IMR-90 (cell line): ENCODE results near the gene ARGFX.
"Not testable (repeated sequence)": the region's sequence is repeated elsewhere in the genome, so short reads cannot be mapped to it uniquely, and the experiment has no call there.

Source experiments
- CEBPB ChIP-seq: IDR thresholded peaks from 2 replicates; pipeline ENCODE4 v1.6.1; 2012; ENCODE audit warnings: low read depth, low read length, improper control_type of control experiment
- CHD1 ChIP-seq: IDR thresholded peaks from 2 replicates; pipeline ENCODE4 v1.6.1; 2012; ENCODE audit warnings: low read depth, low read length, improper control_type of control experiment
- CTCF ChIP-seq: conservative IDR thresholded peaks from 2 replicates; pipeline ENCODE4 v1.5.1; 2012; ENCODE audit warnings: mild to moderate bottlenecking, low read depth, low read length, improper control_type of control experiment
- FOS ChIP-seq: fragments of 150-350 bp; IDR thresholded peaks from 2 replicates; pipeline ENCODE4 v1.6.1; 2016; ENCODE audit warnings: low read depth, low read length
- MAZ ChIP-seq: IDR thresholded peaks from 2 replicates; pipeline ENCODE4 v1.6.1; 2012; ENCODE audit warnings: low read depth, mild to moderate bottlenecking, low read length, improper control_type of control experiment, moderate library complexity, borderline replicate concordance
- MXI1 ChIP-seq: IDR thresholded peaks from 2 replicates; pipeline ENCODE4 v1.6.1; 2012; ENCODE audit warnings: low read depth, mild to moderate bottlenecking, low read length, moderate library complexity, borderline replicate concordance
- RCOR1 ChIP-seq: IDR thresholded peaks from 2 replicates; pipeline ENCODE4 v1.6.1; 2012; ENCODE audit warnings: mild to moderate bottlenecking, low read length, improper control_type of control experiment; ENCODE audit not compliant: insufficient replicate concordance
- RFX5 ChIP-seq: IDR thresholded peaks from 2 replicates; pipeline ENCODE4 v1.8.0; 2012; ENCODE audit warnings: low read depth, mild to moderate bottlenecking, low read length, moderate library complexity
- SMC3 ChIP-seq: fragments of 150-350 bp; IDR thresholded peaks from 2 replicates; pipeline ENCODE4 v1.6.1; 2016; ENCODE audit warnings: low read depth, mild to moderate bottlenecking, antibody characterized with exemption, low read length, moderate library complexity
- USF2 ChIP-seq: fragments of 150-350 bp; IDR thresholded peaks from 2 replicates; pipeline ENCODE4 v1.6.1; 2017; ENCODE audit warnings: mild to moderate bottlenecking, antibody characterized with exemption, low read length, low read depth

DNA sequence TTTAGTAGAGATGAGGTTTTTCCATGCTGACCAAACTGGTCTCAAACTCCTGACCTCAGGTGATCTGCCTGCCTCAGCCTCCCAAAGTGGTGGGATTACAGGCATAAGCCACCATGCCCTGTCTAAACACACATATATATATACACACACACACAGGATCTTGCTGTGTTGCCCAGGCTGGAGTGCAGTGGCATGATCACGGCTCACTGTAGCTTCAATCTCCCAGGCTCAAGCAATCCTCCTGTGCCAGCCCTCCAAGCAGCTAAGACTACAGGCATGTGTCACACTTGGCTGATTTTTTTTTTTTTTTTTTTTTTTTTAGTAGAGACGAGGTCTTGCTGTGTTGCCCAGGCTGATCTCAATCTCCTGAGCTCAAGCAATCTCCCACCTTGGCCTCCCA lies 32.2 kb downstream of the ARGFX start:
- TF ChIP-seq MAZ, CTCF, CEBPB, CHD1, RCOR1, FOS, MXI1, USF2, SMC3, RFX5: not testable (repeated sequence)
